Smooth muscle cell (in vitro differentiated cells): ENCODE data around the gene COMMD7. TPM values are rescaled to one million over a fixed set of nuclear protein-coding genes. Genes with fewer than 3 reads are reported as not detected.

Experiments used
- DNase-seq: peaks from one replicate; lab custom pipeline; 2025; ENCODE audit not compliant: unreplicated experiment; lab: John Stamatoyannopoulos, UW
- H2AFZ ChIP-seq: fragments of 200-600 bp; sonication (generic); 2 replicates; pipeline ENCODE4 v1.6.0; 2016; ENCODE audit warnings: antibody characterized with exemption, low read depth, mild to moderate bottlenecking
- H3F3A ChIP-seq: fragments of 200-600 bp; sonication (generic); 2 replicates; pipeline ENCODE4 v1.6.0; 2017; ENCODE audit warnings: antibody characterized with exemption, low read depth
- H3K27ac ChIP-seq: fragments of 200-600 bp; sonication (generic); 2 replicates; pipeline ENCODE4 v1.5.1; 2016; ENCODE audit warnings: low read depth, mild to moderate bottlenecking
- H3K27me3 ChIP-seq: fragments of 200-600 bp; sonication (generic); 2 replicates; pipeline ENCODE4 v1.6.1; 2016; ENCODE audit warnings: low read depth, mild to moderate bottlenecking
- H3K36me3 ChIP-seq: fragments of 200-600 bp; sonication (generic); 2 replicates; pipeline ENCODE4 v1.5.1; 2016; ENCODE audit warnings: low read depth
- H3K4me1 ChIP-seq: fragments of 200-600 bp; sonication (generic); 2 replicates; pipeline ENCODE4 v1.5.1; 2016; ENCODE audit warnings: low read depth
- H3K4me2 ChIP-seq: fragments of 200-600 bp; sonication (generic); 2 replicates; pipeline ENCODE4 v1.6.0; 2016; ENCODE audit warnings: mild to moderate bottlenecking
- H3K4me3 ChIP-seq: fragments of 200-600 bp; sonication (generic); 2 replicates; pipeline ENCODE4 v1.5.1; 2016; ENCODE audit warnings: mild to moderate bottlenecking
- H3K79me2 ChIP-seq: fragments of 200-600 bp; sonication (generic); 2 replicates; pipeline ENCODE4 v1.6.0; 2016; ENCODE audit warnings: low read depth, mild to moderate bottlenecking
- H3K9ac ChIP-seq: fragments of 200-600 bp; sonication (generic); 2 replicates; pipeline ENCODE4 v1.6.0; 2016; ENCODE audit warnings: low read depth
- H3K9me3 ChIP-seq: fragments of 200-600 bp; sonication (generic); replicated peaks from 2 replicates; pipeline ENCODE4 v1.5.1; 2016; ENCODE audit warnings: low read depth
- H4K20me1 ChIP-seq: fragments of 200-600 bp; sonication (generic); 2 replicates; pipeline ENCODE4 v1.6.0; 2016; ENCODE audit warnings: low read depth
- CTCF ChIP-seq: fragments of 200-600 bp; sonication (generic); IDR thresholded peaks from 2 replicates; pipeline ENCODE4 v1.5.1; 2017; ENCODE audit warnings: borderline replicate concordance, mild to moderate bottlenecking, antibody characterized with exemption; ENCODE audit not compliant: insufficient read depth, poor library complexity, severe bottlenecking
- WGBS: methylation state at CpG from one replicate; pipeline ENCODE4 v1.1.7; 2016; ENCODE audit warnings: low lambda C conversion rate; 5-methylcytosine and 5-hydroxymethylcytosine counted together
- polyA plus RNA-seq: library from polyadenylated mRNA; unstranded; fragments of >200 nt; fragmentation: Nextera tagmentation; extraction: Ambion mirVana; gene quantifications from 2 replicates; pipeline ENCODE4 v1.2.1, GENCODE V29; 2016
- total RNA-seq: library from RNA; depleted of rRNA; stranded (reverse); fragments of >200 nt; gene quantifications from 2 replicates; pipeline ENCODE4 v1.2.3, GENCODE V29; 2014

COMMD7 gene
- total and polyA plus RNA-seq, 2 experiments from 2014 or later: 29.2 to 57.6 TPM

GRCh38 chr20:32761831-32762753 is 18.8 kb upstream of the COMMD7 start, which contains the start of gene DNMT3B:
DNMT3B (plus strand) TSS chr20:32762385; CDS start chr20:32780324, 17,939 bp downstream.
- Histone ChIP-seq H3K4me2 (peak within 1 kb of the TSS; percentile 98), H4K20me1 (no peaks in the 10 kb centered on the region), H3K27me3 (no peaks in the 10 kb centered on the region), H3K79me2 (peaks cover 3% of the 10 kb centered on the region), H2AFZ (peak within 1 kb of the TSS; percentile 94), H3K9me3 (no peaks in the 10 kb centered on the region), H3K9ac (peak within 1 kb of the TSS; percentile 16), H3K4me3 (peak within 1 kb of the TSS; percentile 70), H3F3A (peaks cover 10% of the 10 kb centered on the region), H3K4me1 (peaks cover 3% of the 10 kb centered on the region), H3K27ac (no peak within 1 kb of the TSS), H3K36me3 (no peaks in the 10 kb centered on the region)
- DNase-seq: peak; percentile 23
- 3% methylated on average over 47 of the region's 92 CpGs for WGBS
- TF ChIP-seq CTCF: peak; percentile 8

GRCh38 chr20:32761417-32761830 is 18.2 kb upstream of the COMMD7 start:
- no peak for DNase-seq
- peaks cover 10% of the 10 kb centered on the region for H3F3A ChIP-seq
- H3K9ac ChIP-seq: no peak overlapping the region
- 48% methylated on average over 6 of the region's 6 CpGs for WGBS
- no peak for TF ChIP-seq CTCF
- H3K4me2 ChIP-seq: peak overlapping the region; percentile 98
- H3K4me3 ChIP-seq: peak overlapping the region; percentile 70
- H4K20me1 ChIP-seq: no peaks in the 10 kb centered on the region
- H3K36me3 ChIP-seq: no peaks in the 10 kb centered on the region
- peaks cover 3% of the 10 kb centered on the region for H3K4me1 ChIP-seq
- H3K27me3 ChIP-seq: no peaks in the 10 kb centered on the region
- H3K27ac ChIP-seq: no peak overlapping the region
- peak overlapping the region; percentile 86 for H2AFZ ChIP-seq
- H3K9me3 ChIP-seq: no peaks in the 10 kb centered on the region
- peaks cover 3% of the 10 kb centered on the region for H3K79me2 ChIP-seq

- no peaks in the 10 kb centered on the region for H4K20me1 ChIP-seq
- H3K9ac ChIP-seq: no peak overlapping the region
- TF ChIP-seq CTCF: no peak
- no peaks in the 10 kb centered on the region for H3K79me2 ChIP-seq
- no peak for DNase-seq
- H3K27me3 ChIP-seq: no peaks in the 10 kb centered on the region
- H3K9me3 ChIP-seq: no peaks in the 10 kb centered on the region
- no peak overlapping the region for H3K27ac ChIP-seq
- H2AFZ ChIP-seq: no peak overlapping the region
- H3K4me3 ChIP-seq: no peak overlapping the region
- WGBS: 66% methylated on average over 5 of the region's 5 CpGs
- H3F3A ChIP-seq: peaks cover 6% of the 10 kb centered on the region
- H3K4me1 ChIP-seq: no peaks in the 10 kb centered on the region
- H3K4me2 ChIP-seq: no peak overlapping the region
- no peaks in the 10 kb centered on the region for H3K36me3 ChIP-seq
Measured at GRCh38 chr20:32756156-32756555, 12.9 kb upstream of the COMMD7 start.
